H54 (cell line): Measurements from ENCODE around the gene LDB2.

Source experiments
- DNase-seq: peaks from one replicate; pipeline ENCODE4 v3.0.0; 2011; ENCODE audit warnings: low spot score, mixed read lengths; ENCODE audit not compliant: insufficient read length
- FAIRE-seq: peaks from 3 replicates; lab custom pipeline; 2011; peaks lifted over from hg19 to GRCh38; lab: Jason Lieb, UNC
- POLR2A ChIP-seq: IDR thresholded peaks from 2 replicates; pipeline ENCODE4 v1.6.1; 2011; ENCODE audit warnings: low read depth, mild to moderate bottlenecking, low read length

LDB2 gene

DNA sequence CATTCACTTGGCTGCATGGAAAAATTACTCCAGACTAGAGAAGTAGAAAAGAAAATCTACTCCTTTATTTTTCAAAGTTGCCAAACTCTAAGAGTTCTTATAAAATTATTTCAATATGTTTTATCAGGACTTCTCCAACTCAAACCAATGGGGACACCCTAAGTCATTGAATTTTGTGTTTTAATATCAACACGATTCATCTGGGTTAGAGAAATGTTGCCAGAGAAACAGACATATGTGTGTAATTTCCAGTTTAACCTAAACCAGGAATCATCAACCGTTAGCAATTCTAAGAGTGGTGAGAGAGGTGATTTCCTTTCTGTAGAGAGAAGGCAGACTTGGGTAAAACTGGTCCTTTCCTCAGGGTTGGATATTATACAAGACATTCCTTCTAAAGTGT, 291.8 kb downstream of the LDB2 start:
- DNase-seq (no peak), FAIRE-seq (no peak)
- TF ChIP-seq POLR2A, result no peak

DNA sequence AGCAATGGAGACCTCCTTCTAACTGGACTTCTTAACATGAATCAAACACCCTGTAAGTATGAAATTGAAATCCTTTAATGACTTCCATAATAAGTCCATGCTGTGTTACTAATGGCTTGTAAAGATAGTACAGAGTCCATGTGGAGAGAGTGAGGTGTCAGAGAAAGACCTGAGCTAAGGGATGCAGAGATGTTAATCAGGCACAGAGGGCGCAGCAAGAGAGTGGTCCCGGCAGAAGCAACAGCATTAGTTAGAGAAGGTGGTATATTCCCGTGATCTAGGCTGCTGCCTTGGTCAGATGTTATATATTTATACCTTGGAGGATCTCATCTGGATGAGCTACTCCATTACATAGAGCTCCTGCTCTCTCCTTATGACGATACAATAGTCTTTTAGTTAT, 295.3 kb downstream of the LDB2 start:
- no peak for TF ChIP-seq POLR2A
- FAIRE-seq (no peak), DNase-seq (no peak)

- no peak for TF ChIP-seq POLR2A
- FAIRE-seq (no peak), DNase-seq (no peak)
These were observed 299.7 kb downstream of the LDB2 start for GRCh38 chr4:16598597-16599206.

DNA sequence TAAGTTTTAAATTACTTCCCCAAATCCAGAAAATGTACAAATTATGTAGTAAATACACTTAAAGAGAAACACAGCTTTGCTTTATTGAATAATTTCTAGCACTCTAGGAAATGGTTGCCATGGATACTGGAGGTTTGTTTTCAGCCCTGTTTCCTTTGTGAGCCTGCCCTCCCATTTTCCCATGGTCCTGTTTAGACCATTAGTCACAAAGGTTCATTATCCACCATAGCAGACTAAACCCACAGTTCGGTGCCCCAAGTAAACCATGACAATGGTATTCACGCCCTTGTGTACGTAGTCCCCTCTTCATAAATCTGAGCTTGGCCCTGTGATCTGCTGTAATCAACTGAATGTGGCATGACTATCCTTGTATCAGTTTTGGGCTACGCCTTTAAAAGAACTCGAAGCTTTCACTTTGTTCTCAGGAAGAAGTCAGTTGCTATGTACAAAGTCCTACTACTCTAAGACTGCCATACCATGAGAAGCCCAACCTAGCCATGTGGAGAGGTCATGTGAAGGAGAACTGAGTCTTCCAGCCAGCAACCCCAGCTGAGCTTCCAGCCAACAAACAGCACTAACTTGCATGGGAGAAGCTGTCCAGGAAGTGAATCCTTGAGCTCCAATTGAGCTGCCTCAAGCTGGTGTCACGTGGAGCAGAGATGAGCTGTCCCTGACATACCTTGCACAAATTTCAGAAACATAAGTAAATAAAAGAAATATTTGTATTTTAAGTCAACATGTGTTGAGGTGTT, 300.4 kb downstream of the LDB2 start:
- TF ChIP-seq POLR2A, result no peak
- FAIRE-seq, result no peak

GRCh38 chr4:16597443-16597842, 301.0 kb downstream of the LDB2 start:
- FAIRE-seq (no peak), DNase-seq (no peak)
- TF ChIP-seq POLR2A, result no peak

More for the DNA sequence above, 300.4 kb downstream of the LDB2 start:
- DNase-seq, result no peak

DNA sequence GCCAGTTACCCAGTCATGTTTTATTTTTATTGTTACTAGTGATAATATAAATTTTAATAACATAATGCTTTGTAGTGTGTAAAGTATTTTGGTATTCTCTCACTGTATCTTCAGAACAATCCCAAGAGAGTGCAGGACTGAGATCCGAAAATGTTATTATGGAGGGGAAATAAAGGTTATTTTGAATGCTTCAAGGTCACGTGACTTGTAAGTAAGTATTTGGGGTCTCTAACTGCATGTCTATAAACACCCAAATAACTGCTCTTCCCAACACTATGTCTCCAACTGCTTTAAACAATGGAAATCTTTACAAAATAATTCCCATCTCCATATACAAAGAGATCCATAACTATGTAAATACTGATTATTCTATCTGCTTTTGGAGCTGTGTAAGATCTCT, 302.2 kb downstream of the LDB2 start:
- DNase-seq (no peak), FAIRE-seq (no peak)
- no peak for TF ChIP-seq POLR2A

- DNase-seq, result no peak
- no peak for FAIRE-seq
- no peak for TF ChIP-seq POLR2A
These were observed 304.3 kb downstream of the LDB2 start for GRCh38 chr4:16594128-16594527.

DNA sequence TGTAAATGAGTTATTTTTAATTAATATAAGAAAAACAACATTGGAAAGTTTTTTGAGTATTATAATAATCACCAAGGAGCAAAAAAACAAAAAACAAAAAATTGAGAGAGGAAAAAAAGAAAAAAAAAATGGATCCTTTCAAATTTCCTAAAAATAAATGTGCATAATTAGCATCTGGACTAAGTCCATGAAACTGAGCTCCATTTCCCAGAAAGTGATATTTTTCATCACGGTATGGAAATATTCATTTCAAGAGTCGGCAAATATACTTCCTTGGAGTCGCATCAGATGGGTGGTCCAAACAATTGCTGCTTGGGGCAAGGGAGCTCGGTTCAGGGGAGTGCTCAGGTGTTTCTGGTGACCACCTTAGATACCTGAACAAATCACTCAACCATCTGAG, 305.1 kb downstream of the LDB2 start:
- no peak for TF ChIP-seq POLR2A
- DNase-seq (no peak), FAIRE-seq (no peak)

DNA sequence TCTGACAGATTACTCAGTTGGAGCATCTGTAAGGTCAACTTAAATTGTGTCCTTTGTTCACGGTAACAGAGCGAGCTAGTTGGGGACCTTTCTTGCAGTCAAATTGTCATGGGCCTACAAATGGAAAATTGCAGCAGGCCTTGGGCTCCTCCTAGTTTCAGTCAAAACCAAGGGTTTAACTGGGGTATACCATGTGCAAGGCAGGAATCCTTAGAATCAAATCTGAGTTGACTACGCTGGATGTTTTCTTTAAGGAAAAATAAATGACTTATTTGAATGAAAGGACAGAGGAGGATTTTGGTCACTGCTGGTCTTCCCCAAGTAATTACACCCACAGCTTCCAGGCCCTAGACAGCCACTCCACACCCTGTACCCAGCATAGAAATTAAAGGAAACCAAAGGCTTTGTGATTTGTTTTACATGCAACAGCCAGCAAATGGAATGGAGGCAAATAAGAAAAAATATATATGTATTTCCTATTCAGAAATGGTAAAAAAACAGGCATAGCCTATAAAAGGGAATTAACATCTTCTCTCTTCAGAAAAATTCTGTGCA, 307.1 kb downstream of the LDB2 start:
- no peak for TF ChIP-seq POLR2A
- FAIRE-seq, result no peak

GRCh38 chr4:16590797-16591196, 307.6 kb downstream of the LDB2 start:
- FAIRE-seq, result no peak
- no peak for DNase-seq
- TF ChIP-seq POLR2A, result no peak

More for the DNA sequence above, 307.1 kb downstream of the LDB2 start:
- DNase-seq, result no peak

GRCh38 chr4:16588651-16589050, 309.8 kb downstream of the LDB2 start:
- TF ChIP-seq POLR2A, result no peak
- no peak for FAIRE-seq

DNA sequence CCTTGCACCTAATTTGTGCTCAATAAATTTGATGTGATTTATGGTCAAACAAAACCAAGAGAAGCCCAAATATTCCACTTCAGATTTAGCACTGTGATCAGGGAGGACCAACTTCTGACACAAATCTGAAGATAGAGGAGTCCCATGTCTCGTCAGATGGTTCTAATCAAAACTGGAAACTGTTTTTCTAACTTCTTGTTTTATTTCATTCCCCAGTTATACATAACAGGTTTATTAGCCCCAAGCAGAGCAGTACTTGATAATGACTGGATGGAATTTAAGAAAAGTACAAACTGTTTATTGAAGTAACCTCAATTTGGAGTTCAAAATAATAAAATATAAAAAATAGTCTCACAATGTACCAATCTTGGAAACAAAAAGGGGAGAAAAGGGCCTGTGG, 310.3 kb downstream of the LDB2 start:
- DNase-seq (no peak), FAIRE-seq (no peak)
- no peak for TF ChIP-seq POLR2A

More at GRCh38 chr4:16588651-16589050, 309.8 kb downstream of the LDB2 start:
- DNase-seq, result no peak

DNA sequence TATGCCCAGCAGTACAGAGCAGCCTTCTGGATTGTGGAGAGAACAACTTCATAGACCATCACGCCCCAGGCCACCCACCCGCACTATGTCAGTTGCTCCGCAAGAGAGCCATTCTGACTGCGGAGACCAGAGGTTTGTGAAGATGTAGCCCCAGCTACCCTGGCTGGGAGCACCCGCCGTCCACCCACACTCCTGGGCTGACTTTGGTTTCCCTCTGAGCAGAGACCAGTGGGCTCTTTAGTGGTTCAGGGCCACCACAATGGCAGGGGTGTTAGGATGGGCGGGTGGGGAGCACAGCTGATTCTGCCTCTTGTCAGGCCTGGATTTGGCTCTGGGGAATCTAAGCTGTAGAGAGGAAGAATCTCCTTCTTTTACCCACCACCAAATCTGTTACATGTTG, 313.4 kb downstream of the LDB2 start:
- DNase-seq (no peak), FAIRE-seq (no peak)
- TF ChIP-seq POLR2A, result no peak

DNA sequence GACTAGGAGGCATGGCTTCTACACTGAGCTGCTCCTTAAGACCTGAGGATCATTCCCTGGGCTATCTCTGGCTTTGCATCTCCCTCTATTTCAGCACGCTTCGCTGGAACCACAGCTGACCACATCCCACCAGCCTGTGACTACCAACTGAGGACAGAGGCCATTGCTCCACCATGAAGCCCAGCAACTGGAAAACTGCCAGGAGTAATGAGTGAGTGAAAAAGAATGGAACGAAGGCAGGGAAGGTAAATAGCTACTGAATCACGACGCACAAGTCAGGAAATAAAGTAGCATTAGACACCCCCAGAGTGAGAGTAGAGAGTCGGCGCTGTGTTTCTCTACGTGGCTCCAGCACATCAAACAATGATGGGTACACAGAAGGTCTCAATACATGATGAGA, 314.7 kb downstream of the LDB2 start:
- FAIRE-seq (no peak), DNase-seq (no peak)
- TF ChIP-seq POLR2A, result no peak
